ENCODE measurements around the gene LIM2. TPM values are rescaled to one million over a fixed set of nuclear protein-coding genes. Genes with fewer than 3 reads are reported as not detected.

LIM2 gene
- total and polyA plus RNA-seq, 2 of the 4 experiments (the other 2 are of a cell fraction), result not detected

DNA sequence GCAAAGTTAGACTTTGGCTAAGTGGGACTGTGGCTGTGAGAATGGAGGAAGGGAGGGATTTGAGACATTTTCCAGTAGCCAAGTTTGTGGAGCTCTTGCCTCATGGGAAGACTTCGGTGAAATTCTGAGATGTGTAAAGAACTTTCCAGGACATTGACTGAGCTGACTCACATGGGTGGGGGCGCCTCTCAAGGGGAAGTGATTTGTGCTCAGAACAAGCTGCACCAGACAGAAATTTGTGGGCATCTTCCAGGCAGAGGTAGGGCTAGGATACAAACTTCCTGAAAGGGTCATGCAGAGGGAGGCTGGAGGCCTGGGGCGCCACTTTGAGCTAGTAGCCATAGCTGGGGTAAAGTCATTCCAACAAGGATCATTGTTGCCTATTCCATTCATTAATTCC is 39.4 kb upstream of the LIM2 start:
- dilution Hi-C loops (cut with HindIII; ENCODE audit: low sequenced_read_pairs, unreplicated experiment), result no loop called here
- intact Hi-C loops (cut with micrococcal nuclease), result no loop called here
- no peaks in the 10 kb centered on the region for H3K9me3 ChIP-seq (ENCODE audit: control insufficient read depth, insufficient read depth, low read length)
- no peak overlapping the region for H2BK20ac ChIP-seq (ENCODE audit: low read depth, low read length)
- H4K91ac ChIP-seq (ENCODE audit: insufficient read depth, low read depth, low read length), result no peak overlapping the region
- H3K27ac ChIP-seq (ENCODE audit: insufficient read depth, low read length), result no peak overlapping the region
- H3K9ac ChIP-seq (ENCODE audit: low read depth, low read length), result no peak overlapping the region
- DNase-seq, result no peak
- TF ChIP-seq FOS (IDR thresholded peaks at IDR 0.05; ENCODE audit: low read depth, low read length) (no peak), RAD21 (IDR thresholded peaks at IDR 0.05; ENCODE audit: low read length) (no peak), MAZ (IDR thresholded peaks at IDR 0.05; ENCODE audit: borderline replicate concordance, low read depth, low read length) (no peak), CEBPB (IDR thresholded peaks at IDR 0.05; ENCODE audit: low read depth, low read length) (no peak), SMC3 (IDR thresholded peaks at IDR 0.05; ENCODE audit: low read depth, low read length) (no peak), CHD1 (IDR thresholded peaks at IDR 0.05; ENCODE audit: low read depth, low read length) (no peak), RCOR1 (IDR thresholded peaks at IDR 0.05; ENCODE audit: insufficient replicate concordance, low read length) (no peak), POLR2A (IDR thresholded peaks at IDR 0.05; ENCODE audit: low read depth, low read length) (no peak), MXI1 (IDR thresholded peaks at IDR 0.05; ENCODE audit: borderline replicate concordance, low read depth, low read length) (no peak), MAFK (IDR thresholded peaks at IDR 0.05; ENCODE audit: low read depth, low read length) (no peak), CTCF (conservative IDR thresholded peaks at IDR 0.05; ENCODE audit: low read depth, low read length) (no peak)
- TF ChIP-seq, protein P1, sequence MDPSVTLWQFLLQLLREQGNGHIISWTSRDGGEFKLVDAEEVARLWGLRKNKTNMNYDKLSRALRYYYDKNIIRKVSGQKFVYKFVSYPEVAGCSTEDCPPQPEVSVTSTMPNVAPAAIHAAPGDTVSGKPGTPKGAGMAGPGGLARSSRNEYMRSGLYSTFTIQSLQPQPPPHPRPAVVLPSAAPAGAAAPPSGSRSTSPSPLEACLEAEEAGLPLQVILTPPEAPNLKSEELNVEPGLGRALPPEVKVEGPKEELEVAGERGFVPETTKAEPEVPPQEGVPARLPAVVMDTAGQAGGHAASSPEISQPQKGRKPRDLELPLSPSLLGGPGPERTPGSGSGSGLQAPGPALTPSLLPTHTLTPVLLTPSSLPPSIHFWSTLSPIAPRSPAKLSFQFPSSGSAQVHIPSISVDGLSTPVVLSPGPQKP (IDR thresholded peaks at IDR 0.05; ENCODE audit: borderline replicate concordance, low read depth, low read length), result no peak
- H3K4me1 ChIP-seq (ENCODE audit: control insufficient read depth, insufficient read depth, low read length), result no peaks in the 10 kb centered on the region
- H3K23ac ChIP-seq (ENCODE audit: low read depth, low read length), result no peak overlapping the region
- H3K56ac ChIP-seq (ENCODE audit: extremely low read depth, insufficient read depth, low read length), result no peak overlapping the region
- H2BK15ac ChIP-seq (ENCODE audit: low read depth, low read length), result no peak overlapping the region
- no peak overlapping the region for H2AK9ac ChIP-seq (replicated peaks; ENCODE audit: low read depth, low read length, poor library complexity)
- no peaks in the 10 kb centered on the region for H3K79me1 ChIP-seq (ENCODE audit: low read depth in 1 of 2, low read length in 2 of 2)
- no peaks in the 10 kb centered on the region for H3K36me3 ChIP-seq (ENCODE audit: control insufficient read depth, insufficient read depth, low read length)
- ChIA-PET CTCF (interaction anchor here (0.6 kb wide), 1 partner anchor 13 kb away, joined by 3 read pairs; no protein-coding TSS in a partner anchor), POLR2A (ENCODE audit: unreplicated experiment) (no interaction called here)
- H3K4me2 ChIP-seq (ENCODE audit: low read depth, low read length), result no peak overlapping the region
- H4K20me1 ChIP-seq (ENCODE audit: insufficient read depth, low read length), result no peaks in the 10 kb centered on the region
- no peak overlapping the region for H3K4ac ChIP-seq (ENCODE audit: low read depth, low read length)
- in situ Hi-C loops (cut with MboI; ENCODE audit: low sequenced_read_pairs), result no loop called here
- no peak overlapping the region for H3K14ac ChIP-seq (replicated peaks; ENCODE audit: low read depth, low read length)
- H2AK5ac ChIP-seq (ENCODE audit: low read depth, low read length), result no peak overlapping the region
- no TSS peak for BruUV-seq (replicated peaks)
- H2BK5ac ChIP-seq (ENCODE audit: low read depth, low read length, poor library complexity, severe bottlenecking), result no peak overlapping the region
- 60% methylated on average over 1 of the region's 3 CpGs; no CpG with 5 or more reads in 1 of the 2 experiments for WGBS, 2 experiments (ENCODE audit: extremely low coverage in 2 of 2, insufficient read length in 1 of 2)
- no peak overlapping the region for H4K5ac ChIP-seq (ENCODE audit: low read depth, low read length)
- no peak overlapping the region for H2BK120ac ChIP-seq (ENCODE audit: low read depth, low read length)
- no peak for ATAC-seq (ENCODE audit: low read depth)
- no peak overlapping the region for H3K18ac ChIP-seq (ENCODE audit: low read depth, low read length)
- no peak overlapping the region for H3K4me3 ChIP-seq (ENCODE audit: insufficient read depth, low read depth, low read length)
- H4K8ac ChIP-seq (ENCODE audit: low read depth in 2 of 2, low read length in 2 of 2), result no peak overlapping the region
- H3K27me3 ChIP-seq (ENCODE audit: control insufficient read depth, insufficient read depth, low read length), result no peaks in the 10 kb centered on the region
- no peaks in the 10 kb centered on the region for H3K9me1 ChIP-seq (ENCODE audit: insufficient read depth, low read length)
- no peak overlapping the region for H2AFZ ChIP-seq (replicated peaks; ENCODE audit: low read length, poor library complexity)

Measured in IMR-90 (cell line).